Measurements from ENCODE around the gene SERTAD1. TPM values are rescaled to one million over a fixed set of nuclear protein-coding genes. Genes with fewer than 3 reads are reported as not detected.
A peak's percentile ranks its signal among the peaks of the same experiment; 100 is the strongest.
"Not testable (repeated sequence)": the region's sequence is repeated elsewhere in the genome, so short reads cannot be mapped to it uniquely, and the experiment has no call there.

SERTAD1 gene
- total RNA-seq, 1 donor from 2014 or later = 18.1 TPM

DNA sequence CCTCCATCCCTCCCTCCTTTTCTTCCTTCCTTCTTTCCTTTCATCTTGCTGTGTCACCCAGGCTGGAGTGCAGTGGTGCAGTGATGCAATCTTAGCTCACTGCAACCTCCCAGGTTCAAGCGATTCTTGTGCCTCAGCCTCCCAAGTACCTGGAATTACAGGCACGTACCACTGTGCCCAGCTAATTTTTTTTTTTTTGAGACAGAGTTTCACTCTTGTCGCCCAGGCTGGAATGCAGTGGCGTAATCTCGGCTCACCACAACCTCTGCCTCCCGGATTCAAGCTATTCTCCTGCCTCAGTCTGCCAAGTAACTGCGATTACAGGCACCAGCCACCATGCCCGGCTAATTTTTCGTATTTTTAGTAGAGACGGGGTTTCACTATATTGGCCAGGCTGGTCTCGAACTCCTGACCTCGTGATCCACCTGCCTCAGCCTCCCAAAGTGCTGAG lies 37.8 kb upstream of the SERTAD1 start:
- H3K9me3 Mint-ChIP-seq; intact Hi-C loops (cut with micrococcal nuclease); DNase-seq (ENCODE audit: low spot score); H3K4me3 Mint-ChIP-seq (ENCODE audit: low read depth); H3K36me3 Mint-ChIP-seq (ENCODE audit: low read depth): not testable (repeated sequence)
- Mint-ChIP-seq H3K27me3 (ENCODE audit: low read depth) (peaks cover 18% of the 10 kb centered on the region), H3K27ac (peak overlapping the region; percentile 55), H3K4me1 (ENCODE audit: low read depth) (peaks cover 21% of the 10 kb centered on the region)

DNA sequence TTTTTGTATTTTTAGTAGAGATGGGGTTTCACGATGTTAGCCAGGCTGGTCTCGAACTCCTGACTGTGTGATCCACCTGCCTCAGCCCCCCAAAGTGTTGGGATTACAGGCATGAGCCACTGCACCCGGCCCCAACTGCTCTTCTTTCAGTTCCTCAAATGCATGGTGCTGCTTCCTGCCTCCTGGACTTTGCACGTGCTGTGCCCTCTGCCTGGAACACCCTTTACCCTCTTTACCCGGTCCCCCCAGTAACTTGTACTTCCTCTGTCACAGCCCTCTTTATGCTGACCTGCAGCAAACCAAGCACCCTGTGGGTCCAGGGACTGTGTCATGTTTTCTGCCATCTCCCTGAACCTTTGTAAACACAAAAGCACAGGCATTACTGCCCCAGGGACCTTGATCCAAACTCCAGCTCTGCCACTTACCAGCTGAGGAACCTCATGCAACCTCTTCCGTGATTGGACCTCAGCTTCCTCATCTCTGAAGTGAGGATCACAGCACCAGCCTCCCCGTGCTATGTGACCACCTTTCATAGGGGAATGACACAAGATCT lies 36.0 kb upstream of the SERTAD1 start:
- no peaks in the 10 kb centered on the region for H3K9me3 Mint-ChIP-seq
- H3K4me3 Mint-ChIP-seq (ENCODE audit: low read depth) = no peak overlapping the region
- H3K4me1 Mint-ChIP-seq (ENCODE audit: low read depth) = peaks cover 21% of the 10 kb centered on the region
- no peak for DNase-seq (ENCODE audit: low spot score)
- peaks cover 5% of the 10 kb centered on the region for H3K36me3 Mint-ChIP-seq (ENCODE audit: low read depth)
- intact Hi-C loops (cut with micrococcal nuclease) = no loop called here
- peaks cover 7% of the 10 kb centered on the region for H3K27me3 Mint-ChIP-seq (ENCODE audit: low read depth)
- H3K27ac Mint-ChIP-seq = no peak overlapping the region

DNA sequence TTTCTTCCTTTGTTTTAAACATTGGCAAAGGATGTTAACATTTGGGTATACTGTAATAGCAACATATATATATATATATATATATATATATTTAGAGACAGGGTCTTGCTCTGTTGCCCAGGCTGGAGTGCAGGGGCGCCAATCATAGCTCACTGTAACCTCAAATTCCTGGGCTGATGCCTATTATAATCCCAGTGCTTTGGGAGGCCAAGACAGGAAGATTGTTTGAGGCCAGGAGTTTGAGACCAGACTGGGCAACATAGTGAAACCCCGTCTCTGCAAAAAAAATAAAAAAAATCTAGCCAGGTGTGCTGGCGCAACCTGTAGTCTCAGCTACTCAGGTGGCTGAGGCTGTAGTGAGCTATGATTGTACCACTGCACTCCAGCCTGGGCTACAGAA lies 34.4 kb upstream of the SERTAD1 start:
- peaks cover 9% of the 10 kb centered on the region for H3K4me1 Mint-ChIP-seq (ENCODE audit: low read depth)
- no peak overlapping the region for H3K4me3 Mint-ChIP-seq (ENCODE audit: low read depth)
- no peaks in the 10 kb centered on the region for H3K9me3 Mint-ChIP-seq
- H3K27ac Mint-ChIP-seq = no peak overlapping the region
- H3K27me3 Mint-ChIP-seq (ENCODE audit: low read depth) = no peaks in the 10 kb centered on the region
- intact Hi-C loops (cut with micrococcal nuclease) = no loop called here
- H3K36me3 Mint-ChIP-seq (ENCODE audit: low read depth) = no peaks in the 10 kb centered on the region
- DNase-seq (ENCODE audit: low spot score) = no peak

DNA sequence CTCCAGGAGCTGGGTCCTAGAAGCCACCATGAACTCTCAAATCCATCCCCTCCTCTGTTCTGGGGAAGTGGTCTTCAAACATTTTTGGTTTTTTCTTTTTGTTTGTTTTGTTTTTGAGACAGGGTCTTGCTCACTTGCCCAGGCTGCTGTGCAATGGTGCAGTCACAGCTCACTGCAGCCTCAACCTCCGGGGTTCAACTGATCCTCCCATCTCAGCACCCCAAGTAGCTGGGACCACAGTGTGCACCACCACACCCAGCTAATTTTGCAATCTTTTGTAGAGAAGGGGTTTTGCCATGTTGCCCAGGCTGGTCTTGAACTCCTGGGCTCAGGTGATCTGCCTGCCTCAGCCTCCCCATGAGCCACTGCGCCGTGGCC lies 32.8 kb upstream of the SERTAD1 start:
- intact Hi-C loops (cut with micrococcal nuclease) = no loop called here
- Mint-ChIP-seq H3K27me3 (ENCODE audit: low read depth) (no peaks in the 10 kb centered on the region), H3K4me3 (ENCODE audit: low read depth) (no peak overlapping the region), H3K27ac (no peak overlapping the region), H3K4me1 (ENCODE audit: low read depth) (peaks cover 3% of the 10 kb centered on the region), H3K9me3 (no peaks in the 10 kb centered on the region), H3K36me3 (ENCODE audit: low read depth) (no peaks in the 10 kb centered on the region)
- DNase-seq (ENCODE audit: low spot score) = no peak

DNA sequence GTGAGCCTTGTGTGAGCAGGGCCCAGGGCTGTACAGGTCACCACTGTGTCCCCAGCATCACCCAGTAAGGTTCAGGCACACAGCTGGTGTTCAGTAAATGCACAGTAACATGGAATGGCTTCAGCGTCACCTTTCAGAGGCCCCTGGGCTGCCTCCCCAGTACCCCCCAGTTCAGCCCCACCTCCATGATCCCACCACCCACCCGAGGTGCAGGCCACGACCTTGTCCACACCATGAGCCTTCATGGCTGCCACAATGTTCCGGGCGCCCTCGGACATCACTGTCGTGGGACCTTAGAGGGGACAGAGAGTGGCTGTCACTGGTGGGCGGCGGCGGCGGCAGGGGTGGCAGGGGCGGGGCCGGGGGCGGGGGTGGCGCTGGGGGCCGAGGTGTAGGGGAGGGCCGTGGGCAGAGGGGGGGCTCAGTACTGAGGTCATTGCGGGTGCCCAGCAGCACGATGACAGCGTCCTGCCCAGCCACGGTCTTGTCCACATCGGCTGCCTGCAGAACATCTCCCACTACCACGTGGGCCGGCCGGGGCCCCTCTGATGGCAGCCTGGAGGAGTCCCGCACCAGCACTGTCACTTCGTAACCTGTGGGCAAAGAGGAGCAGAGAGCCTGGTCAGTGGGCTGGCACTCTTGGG lies 32.3 kb upstream of the SERTAD1 start:
- Mint-ChIP-seq H3K9me3 (no peaks in the 10 kb centered on the region), H3K27me3 (ENCODE audit: low read depth) (no peaks in the 10 kb centered on the region), H3K27ac (no peak overlapping the region), H3K4me1 (ENCODE audit: low read depth) (peaks cover 2% of the 10 kb centered on the region), H3K4me3 (ENCODE audit: low read depth) (no peak overlapping the region), H3K36me3 (ENCODE audit: low read depth) (no peaks in the 10 kb centered on the region)
- intact Hi-C loops (cut with micrococcal nuclease) = no loop called here
- no peak for DNase-seq (ENCODE audit: low spot score)

DNA sequence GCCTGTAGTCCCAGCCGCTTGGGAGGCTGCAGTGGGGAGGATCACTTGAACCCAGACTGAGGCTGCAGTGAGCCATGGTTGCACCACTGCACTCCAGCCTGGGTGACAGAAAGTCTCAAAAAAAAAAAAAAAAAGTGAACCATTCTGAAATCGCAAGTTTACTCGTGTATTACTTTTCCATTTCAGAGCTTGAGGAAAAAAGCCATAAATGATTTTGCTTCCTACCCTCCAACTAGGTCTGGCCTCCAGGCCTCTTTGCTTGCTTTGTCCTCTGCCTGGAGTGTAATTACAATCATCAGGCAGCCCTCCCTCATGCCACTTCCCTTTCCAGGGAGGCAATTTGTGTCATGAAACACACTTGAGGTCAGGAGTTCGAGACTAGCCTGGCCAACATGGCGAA lies 31.3 kb upstream of the SERTAD1 start:
- Mint-ChIP-seq H3K4me3 (ENCODE audit: low read depth) (no peak overlapping the region), H3K27me3 (ENCODE audit: low read depth) (no peaks in the 10 kb centered on the region), H3K36me3 (ENCODE audit: low read depth) (no peaks in the 10 kb centered on the region), H3K9me3 (no peaks in the 10 kb centered on the region), H3K27ac (no peak overlapping the region), H3K4me1 (ENCODE audit: low read depth) (no peaks in the 10 kb centered on the region)
- intact Hi-C loops (cut with micrococcal nuclease) = no loop called here
- no peak for DNase-seq (ENCODE audit: low spot score)

DNA sequence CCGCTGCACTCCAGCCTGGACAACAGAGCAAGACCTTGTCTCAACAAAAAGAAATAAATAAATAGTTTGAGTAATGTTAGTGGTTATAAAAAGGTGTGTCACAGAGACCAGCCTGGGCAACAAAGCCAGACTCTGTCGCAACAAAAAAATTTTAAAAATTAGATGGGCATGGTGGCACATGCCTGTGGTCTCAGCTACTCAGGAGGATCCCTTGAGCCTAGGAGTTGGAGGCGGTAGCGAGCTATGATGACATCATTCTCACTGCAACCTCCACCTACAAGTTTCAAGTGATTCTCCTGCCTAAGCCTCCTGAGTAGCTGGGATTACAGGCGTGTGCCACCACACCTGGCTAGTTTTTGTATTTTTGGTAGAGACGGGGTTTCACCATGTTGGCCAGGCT lies 28.2 kb upstream of the SERTAD1 start:
- H3K4me3 Mint-ChIP-seq (ENCODE audit: low read depth); intact Hi-C loops (cut with micrococcal nuclease); H3K27ac Mint-ChIP-seq: not testable (repeated sequence)

DNA sequence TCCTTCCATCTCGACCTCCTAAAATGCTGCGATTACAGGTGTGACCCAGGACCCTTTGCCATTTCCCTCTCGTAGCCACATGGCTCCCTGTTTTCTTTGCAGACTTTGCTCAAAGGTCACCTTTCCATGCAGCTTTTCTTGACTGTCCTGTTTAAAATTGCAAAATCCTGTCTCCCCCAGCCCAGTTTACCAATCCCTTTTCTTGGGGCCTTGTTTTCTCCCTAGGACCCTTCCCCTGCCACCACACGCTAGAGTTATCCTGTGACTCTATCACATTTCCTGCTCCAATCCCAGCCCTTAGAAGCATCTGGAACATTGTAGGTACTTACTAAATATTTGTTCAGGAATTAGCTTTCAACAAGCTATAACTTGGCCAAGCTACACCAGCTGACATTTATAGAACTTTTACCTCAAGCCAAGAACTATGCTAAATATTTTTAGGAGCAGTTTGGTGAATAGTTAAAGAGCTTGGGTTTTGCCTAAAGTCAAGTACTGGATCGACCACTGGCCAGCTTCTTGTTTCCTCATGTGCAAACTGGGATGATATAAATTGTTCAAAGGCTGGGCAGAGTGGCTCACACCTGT lies 27.5 kb upstream of the SERTAD1 start:
- intact Hi-C loops (cut with micrococcal nuclease) = no loop called here
- no peaks in the 10 kb centered on the region for H3K4me1 Mint-ChIP-seq (ENCODE audit: low read depth)
- DNase-seq (ENCODE audit: low spot score) = no peak
- H3K27ac Mint-ChIP-seq = no peak overlapping the region
- H3K27me3 Mint-ChIP-seq (ENCODE audit: low read depth) = no peaks in the 10 kb centered on the region
- no peaks in the 10 kb centered on the region for H3K9me3 Mint-ChIP-seq
- no peak overlapping the region for H3K4me3 Mint-ChIP-seq (ENCODE audit: low read depth)
- H3K36me3 Mint-ChIP-seq (ENCODE audit: low read depth) = no peaks in the 10 kb centered on the region

More for the DNA sequence above, 28.2 kb upstream of the SERTAD1 start:
- H3K36me3 Mint-ChIP-seq (ENCODE audit: low read depth); H3K4me1 Mint-ChIP-seq (ENCODE audit: low read depth); DNase-seq (ENCODE audit: low spot score); H3K9me3 Mint-ChIP-seq; H3K27me3 Mint-ChIP-seq (ENCODE audit: low read depth): not testable (repeated sequence)

DNA sequence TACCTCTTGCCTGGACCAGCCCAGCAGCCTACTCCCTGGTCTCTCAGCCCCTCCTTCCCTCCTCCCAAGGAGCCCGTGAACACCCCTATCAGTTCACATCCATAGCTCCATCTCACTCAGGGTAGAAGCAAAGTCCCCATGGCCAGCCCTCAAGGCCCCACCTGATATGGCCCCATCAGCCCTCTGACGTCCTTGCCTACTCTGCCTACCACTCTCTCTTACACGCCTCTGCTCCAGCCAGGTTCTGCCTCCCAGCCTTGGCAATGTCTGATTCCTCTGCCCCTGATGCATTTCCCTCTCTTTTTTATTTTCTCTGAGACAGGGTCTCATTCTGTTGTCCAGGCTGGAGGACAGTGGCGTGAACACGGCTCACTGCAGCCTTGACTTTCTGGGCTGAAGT lies 26.2 kb upstream of the SERTAD1 start:
- no peaks in the 10 kb centered on the region for H3K9me3 Mint-ChIP-seq
- no peaks in the 10 kb centered on the region for H3K4me1 Mint-ChIP-seq (ENCODE audit: low read depth)
- H3K36me3 Mint-ChIP-seq (ENCODE audit: low read depth) = no peaks in the 10 kb centered on the region
- no peak overlapping the region for H3K27ac Mint-ChIP-seq
- no peak overlapping the region for H3K4me3 Mint-ChIP-seq (ENCODE audit: low read depth)
- intact Hi-C loops (cut with micrococcal nuclease) = no loop called here
- no peak for DNase-seq (ENCODE audit: low spot score)
- no peaks in the 10 kb centered on the region for H3K27me3 Mint-ChIP-seq (ENCODE audit: low read depth)

DNA sequence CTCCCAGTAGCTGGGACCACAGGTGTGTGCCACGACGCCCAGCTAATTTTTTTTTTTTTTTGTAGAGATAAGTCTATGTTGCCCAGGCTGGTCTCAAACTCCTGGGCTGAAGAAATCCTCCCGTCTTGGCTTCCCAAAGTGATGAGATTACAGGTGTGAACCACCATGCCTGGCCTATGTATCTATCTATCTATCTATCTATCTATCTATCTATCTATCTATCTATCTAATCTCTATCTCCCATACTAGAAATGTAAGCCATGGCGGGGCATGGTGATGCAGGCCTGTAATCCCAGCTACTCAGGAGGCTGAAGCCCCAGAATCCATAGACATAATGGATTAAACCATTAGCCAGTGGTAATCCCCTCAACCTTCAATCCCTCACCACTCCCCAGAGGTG lies 24.9 kb upstream of the SERTAD1 start:
- intact Hi-C loops (cut with micrococcal nuclease) = no loop called here
- no peaks in the 10 kb centered on the region for H3K27me3 Mint-ChIP-seq (ENCODE audit: low read depth)
- H3K9me3 Mint-ChIP-seq = no peaks in the 10 kb centered on the region
- peaks cover under 1% of the 10 kb centered on the region for H3K4me1 Mint-ChIP-seq (ENCODE audit: low read depth)
- no peaks in the 10 kb centered on the region for H3K36me3 Mint-ChIP-seq (ENCODE audit: low read depth)
- DNase-seq (ENCODE audit: low spot score) = no peak
- H3K4me3 Mint-ChIP-seq (ENCODE audit: low read depth) = no peak overlapping the region
- no peak overlapping the region for H3K27ac Mint-ChIP-seq

DNA sequence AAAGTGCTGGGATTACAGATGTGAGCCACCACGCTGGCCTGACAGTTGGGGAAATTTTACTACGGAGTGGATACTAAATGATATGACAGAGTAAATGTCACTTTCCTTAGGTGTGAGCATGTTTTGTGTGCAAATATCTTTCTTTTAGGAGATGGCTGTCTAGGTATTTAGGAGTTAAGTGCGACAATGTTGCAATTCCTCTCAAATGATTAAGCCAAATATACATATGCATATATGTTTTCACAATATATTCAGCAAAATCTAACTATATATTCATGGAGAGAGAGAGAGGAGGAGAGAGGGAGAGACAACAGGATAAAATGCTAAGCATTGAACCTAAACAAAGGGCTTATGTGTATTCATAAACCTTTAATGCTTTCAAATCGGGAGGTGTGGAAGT lies 23.7 kb upstream of the SERTAD1 start:
- H3K4me1 Mint-ChIP-seq (ENCODE audit: low read depth) = peaks cover 7% of the 10 kb centered on the region
- H3K4me3 Mint-ChIP-seq (ENCODE audit: low read depth) = no peak overlapping the region
- intact Hi-C loops (cut with micrococcal nuclease) = loop anchor here (10.0 kb wide), 1 partner anchor 305 kb away; the partner anchor contains the start of genes ACTMAP and SNRPA
- DNase-seq (ENCODE audit: low spot score) = no peak
- H3K9me3 Mint-ChIP-seq = no peaks in the 10 kb centered on the region
- no peaks in the 10 kb centered on the region for H3K27me3 Mint-ChIP-seq (ENCODE audit: low read depth)
- H3K27ac Mint-ChIP-seq = no peak overlapping the region
- no peaks in the 10 kb centered on the region for H3K36me3 Mint-ChIP-seq (ENCODE audit: low read depth)

DNA sequence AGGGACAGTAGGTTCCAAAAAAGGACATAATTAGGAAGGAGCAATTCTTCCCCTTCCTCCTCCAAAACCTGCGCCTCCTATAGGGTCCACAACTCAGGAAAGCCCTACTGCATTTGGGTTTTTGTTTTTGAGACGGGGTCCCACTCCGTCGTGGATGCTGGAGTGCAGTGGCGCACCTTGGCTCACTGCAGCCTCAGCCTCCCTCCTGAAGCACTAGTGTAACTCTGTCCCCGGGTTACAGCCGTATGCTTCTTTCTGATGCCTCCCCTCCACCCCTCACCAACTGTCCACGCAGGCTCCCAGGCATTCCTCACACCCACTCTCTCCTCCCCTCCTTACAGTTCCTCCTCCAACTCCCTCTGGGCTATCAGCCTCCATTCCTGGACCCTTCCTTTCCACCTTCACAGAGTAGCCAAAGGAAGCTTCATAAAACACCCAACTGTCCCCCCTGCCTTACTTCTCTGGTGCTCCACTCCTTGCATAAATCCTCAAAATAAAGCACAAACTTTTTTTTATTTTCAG lies 20.5 kb upstream of the SERTAD1 start:
- H3K27ac Mint-ChIP-seq = no peak overlapping the region
- peak overlapping the region; percentile 20 for H3K4me3 Mint-ChIP-seq (ENCODE audit: low read depth)
- no peaks in the 10 kb centered on the region for H3K36me3 Mint-ChIP-seq (ENCODE audit: low read depth)
- no peaks in the 10 kb centered on the region for H3K27me3 Mint-ChIP-seq (ENCODE audit: low read depth)
- no peaks in the 10 kb centered on the region for H3K9me3 Mint-ChIP-seq
- peaks cover 14% of the 10 kb centered on the region for H3K4me1 Mint-ChIP-seq (ENCODE audit: low read depth)
- intact Hi-C loops (cut with micrococcal nuclease) = loop anchor here (10.0 kb wide), 1 partner anchor 308 kb away; the partner anchor contains the start of genes ACTMAP and SNRPA
- no peak for DNase-seq (ENCODE audit: low spot score)

DNA sequence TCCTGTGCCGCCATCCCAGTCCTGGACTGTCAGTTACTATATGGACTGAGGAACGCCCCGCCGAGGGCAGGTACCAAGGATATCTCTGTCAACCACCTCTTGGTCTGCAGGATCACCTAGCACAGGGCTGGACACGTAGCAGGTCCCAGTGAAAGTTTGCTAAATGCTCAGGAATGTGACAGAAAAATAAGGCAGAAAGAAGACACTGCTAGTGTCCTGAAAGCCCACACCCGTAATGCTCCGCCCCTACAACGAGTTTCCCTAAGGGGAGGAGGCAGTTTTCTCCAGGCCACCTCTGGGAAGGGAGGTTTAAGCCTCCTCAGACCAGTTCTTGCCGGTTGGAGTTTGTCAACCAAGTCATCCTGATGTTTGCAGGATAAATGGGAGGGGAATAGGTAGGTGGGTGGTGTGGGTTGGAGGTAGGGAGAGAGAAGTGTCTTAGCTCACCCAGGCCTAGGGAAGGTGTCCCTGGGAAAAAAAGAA lies 20.0 kb upstream of the SERTAD1 start:
- H3K4me3 Mint-ChIP-seq (ENCODE audit: low read depth) = peak overlapping the region; percentile 99
- peaks cover 14% of the 10 kb centered on the region for H3K4me1 Mint-ChIP-seq (ENCODE audit: low read depth)
- H3K27me3 Mint-ChIP-seq (ENCODE audit: low read depth) = no peaks in the 10 kb centered on the region
- no peaks in the 10 kb centered on the region for H3K9me3 Mint-ChIP-seq
- peaks cover 5% of the 10 kb centered on the region for H3K36me3 Mint-ChIP-seq (ENCODE audit: low read depth)
- intact Hi-C loops (cut with micrococcal nuclease) = loop anchor here (2.0 to 10.0 kb wide), 2 partner anchors 169 to 309 kb away; partner anchors contain the start of genes ACTMAP and SNRPA
- DNase-seq (ENCODE audit: low spot score) = no peak
- H3K27ac Mint-ChIP-seq = no peak overlapping the region
